Endothelial cell of umbilical vein (primary cell): ENCODE measurements around the gene COLGALT1. TPM values are rescaled to one million over a fixed set of nuclear protein-coding genes. Genes with fewer than 3 reads are reported as not detected.

ENCODE experiments used
- BruUV-seq: library from RNA; stranded (reverse); fragments of 400-500 nt; replicated peaks from 2 replicates; lab custom pipeline; 2021; lab: Mats Ljungman, UMichigan
- CTCF ChIA-PET: fragments of 300-600, 350-600 bp; sonication (Branson Sonifier 250); formaldehyde crosslinking; loops from one replicate; lab custom pipeline; 2021; ENCODE audit warnings: antibody characterized with exemption, inconsistent platforms; lab: Charles Lee
- POLR2A ChIA-PET: fragments of 300-600, 350-600 bp; sonication (Branson Sonifier 250); formaldehyde crosslinking; loops from one replicate; lab custom pipeline; 2021; ENCODE audit warnings: antibody characterized with exemption, inconsistent platforms; lab: Charles Lee
- DNase-seq: peaks from one replicate; pipeline ENCODE4 v3.0.0-alpha.2; 2011; ENCODE audit warnings: low read depth, low spot score
- FAIRE-seq: peaks from 2 replicates; lab custom pipeline; 2011; peaks lifted over from hg19 to GRCh38; lab: Jason Lieb, UNC
- H2AFZ ChIP-seq: 2 replicates; pipeline ENCODE4 v1.6.0; 2012; ENCODE audit warnings: low read depth, low read length, control low read depth, inconsistent platforms
- H3K27ac ChIP-seq: 2 replicates; pipeline ENCODE4 v1.5.1; 2011; ENCODE audit warnings: low read depth, mild to moderate bottlenecking, control low read depth, low read length, moderate library complexity; ENCODE audit not compliant: insufficient read depth
- H3K27me3 ChIP-seq, 2 experiments: 2 replicates each; pipeline versions ENCODE4 v1.6.0 to v1.6.1; 2011; ENCODE audit warnings: low read length in 2 of 2, mixed read lengths in 1 of 2; ENCODE audit not compliant: control insufficient read depth in 2 of 2, insufficient read depth in 2 of 2
- H3K36me3 ChIP-seq, 2 experiments: 2 replicates in 1 of 2; 3 replicates in 1 of 2; pipeline ENCODE4 v1.5.1; 2011; ENCODE audit warnings: low read length in 2 of 2, mild to moderate bottlenecking in 1 of 2, moderate library complexity in 1 of 2; ENCODE audit not compliant: control insufficient read depth in 2 of 2, insufficient read depth in 2 of 2; ENCODE audit errors: extremely low read depth in 1 of 2
- H3K4me1 ChIP-seq: 3 replicates; pipeline ENCODE4 v1.5.1; 2011; ENCODE audit warnings: mild to moderate bottlenecking, low read length; ENCODE audit not compliant: control insufficient read depth, insufficient read depth; ENCODE audit errors: extremely low read depth
- H3K4me2 ChIP-seq: 2 replicates; pipeline ENCODE4 v1.6.1; 2011; ENCODE audit warnings: low read length, control low read depth, mixed read lengths; ENCODE audit not compliant: insufficient read depth
- H3K4me3 ChIP-seq, 3 experiments: fragments of 200-600 bp in 1 of 3; sonication (generic), shearing (Covaris generic) in 1 of 3; replicated peaks in 1 of 3; 2 replicates each; pipeline ENCODE4 v1.5.1; 2011 to 2016; ENCODE audit warnings: control low read depth in 3 of 3, low read length in 3 of 3, mild to moderate bottlenecking in 2 of 3, inconsistent platforms in 1 of 3, low read depth in 1 of 3, moderate library complexity in 1 of 3; ENCODE audit not compliant: insufficient read depth in 1 of 3
- H3K79me2 ChIP-seq: 2 replicates; pipeline ENCODE4 v1.6.0; 2012; ENCODE audit warnings: low read length, inconsistent platforms; ENCODE audit not compliant: control insufficient read depth, insufficient read depth
- H3K9ac ChIP-seq: replicated peaks from 2 replicates; pipeline ENCODE3; 2011; ENCODE audit warnings: low read length, control low read depth; ENCODE audit not compliant: insufficient read depth; ENCODE audit errors: extremely low read depth
- H3K9me1 ChIP-seq: replicated peaks from 3 replicates; pipeline ENCODE4 v1.6.0; 2011; ENCODE audit warnings: mild to moderate bottlenecking, low read length; ENCODE audit not compliant: control insufficient read depth, insufficient read depth; ENCODE audit errors: extremely low read depth
- H3K9me3 ChIP-seq: replicated peaks from 2 replicates; pipeline ENCODE4 v1.5.1; 2012; ENCODE audit warnings: low read length, inconsistent platforms; ENCODE audit not compliant: control insufficient read depth, insufficient read depth
- H4K20me1 ChIP-seq: replicated peaks from 2 replicates; pipeline ENCODE3; 2011; ENCODE audit warnings: mild to moderate bottlenecking, low read length; ENCODE audit not compliant: control insufficient read depth, insufficient read depth; ENCODE audit errors: extremely low read depth
- EZH2 ChIP-seq: IDR thresholded peaks from 2 replicates; pipeline ENCODE4 v1.6.1; 2012; ENCODE audit warnings: borderline replicate concordance, low read depth, mild to moderate bottlenecking, moderate library complexity, low read length, inconsistent platforms; ENCODE audit not compliant: severe bottlenecking
- FOS ChIP-seq: IDR thresholded peaks from 2 replicates; pipeline ENCODE4 v1.6.1; 2011; ENCODE audit warnings: mild to moderate bottlenecking, low read length, moderate library complexity, borderline replicate concordance; ENCODE audit not compliant: insufficient read depth
- GATA2 ChIP-seq: IDR thresholded peaks from 2 replicates; pipeline ENCODE4 v1.7.0; 2011; ENCODE audit warnings: low read depth, mild to moderate bottlenecking, moderate library complexity, mixed read lengths, low read length; ENCODE audit not compliant: insufficient read length, insufficient read depth
- JUN ChIP-seq: IDR thresholded peaks from 2 replicates; pipeline ENCODE4 v1.6.1; 2011; ENCODE audit warnings: borderline replicate concordance, low read depth; ENCODE audit not compliant: insufficient read length, insufficient read depth
- MAX ChIP-seq: IDR thresholded peaks from 2 replicates; pipeline ENCODE4 v1.6.1; 2011; ENCODE audit not compliant: insufficient read depth, insufficient read length
- MYC ChIP-seq: IDR thresholded peaks from one replicate; pipeline ENCODE4 v1.6.1; 2011; ENCODE audit warnings: mild to moderate bottlenecking, low read depth, low read length
- POLR2A ChIP-seq: IDR thresholded peaks from 2 replicates; pipeline ENCODE4 v1.6.1; 2012; ENCODE audit warnings: low read depth, mild to moderate bottlenecking, control low read depth, low read length
- POLR2AphosphoS5 ChIP-seq: IDR thresholded peaks from 2 replicates; pipeline ENCODE4 v1.6.1; 2012; ENCODE audit warnings: low read depth, mild to moderate bottlenecking, control low read depth, low read length, moderate library complexity; ENCODE audit not compliant: insufficient read depth
- dilution Hi-C: fragments of 300-500 bp; cut with MboI; formaldehyde crosslinking; loops from one replicate; pipeline ENCODE4 v1.15.0; 2019; ENCODE audit warnings: low sequenced_read_pairs; ENCODE audit not compliant: extremely low pct_ligation_motif_present
- intact Hi-C: fragments of 100-400 bp; cut with micrococcal nuclease; formaldehyde crosslinking; loops from one replicate; pipeline ENCODE4 v1.10.0; 2022
- polyA plus RNA-seq, 4 experiments: library from polyadenylated mRNA; depleted of rRNA in 3 of 4; stranded (reverse) in 3 of 4; unstranded in 1 of 4; fragments of >200 nt; gene quantifications; 2 replicates each; pipeline versions ENCODE4 v1.2.1 to v1.2.3, GENCODE V29; 2011 to 2012; ENCODE audit warnings: missing spikeins in 1 of 4
- total RNA-seq: library from RNA; stranded (reverse); gene quantifications from 2 replicates; pipeline ENCODE4 v1.2.3, GENCODE V29; 2021
- TF ChIP-seq, protein P1 (sequence below), 2 donors: IDR thresholded peaks; 1 replicate in 1 of 2; 2 replicates in 1 of 2; pipeline ENCODE4 v1.5.1; 2011; ENCODE audit warnings: low read length in 2 of 2, mild to moderate bottlenecking in 2 of 2, moderate library complexity in 2 of 2, control low read depth in 1 of 2, inconsistent platforms in 1 of 2, low read depth in 1 of 2; ENCODE audit not compliant: insufficient read depth in 1 of 2; ENCODE audit errors: extremely low read depth in 1 of 2

The COLGALT1 gene
- total and polyA plus RNA-seq, 2 donors (not counting 3 experiments of a cell fraction or from before 2014, with no cell fraction given) = 263 to 355 TPM

DNA sequence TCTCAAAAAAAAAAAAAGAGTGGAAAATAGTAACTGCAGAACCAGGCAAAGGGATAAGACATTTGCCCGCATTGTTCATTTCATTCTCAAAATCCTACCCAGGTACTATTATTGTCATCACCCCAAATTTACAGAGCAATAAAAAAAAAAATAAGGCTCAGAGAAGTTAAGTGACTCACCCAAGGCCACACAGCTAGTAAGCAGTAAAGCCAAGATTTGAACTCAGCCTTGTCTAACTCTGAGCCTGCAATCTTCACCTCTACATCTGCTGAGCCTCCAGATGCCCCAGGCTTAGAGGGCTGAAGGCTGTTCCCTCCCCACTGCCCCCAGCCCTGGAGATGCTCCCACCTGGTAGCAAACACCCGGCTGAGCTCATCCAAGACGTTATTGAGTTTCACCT lies 71.7 kb downstream of the COLGALT1 start:
- TF ChIP-seq POLR2A (no peak), EZH2 (no peak), MAX (no peak), POLR2AphosphoS5 (no peak), GATA2 (no peak), FOS (no peak), JUN (no peak), MYC (no peak)
- TF ChIP-seq, protein P1, sequence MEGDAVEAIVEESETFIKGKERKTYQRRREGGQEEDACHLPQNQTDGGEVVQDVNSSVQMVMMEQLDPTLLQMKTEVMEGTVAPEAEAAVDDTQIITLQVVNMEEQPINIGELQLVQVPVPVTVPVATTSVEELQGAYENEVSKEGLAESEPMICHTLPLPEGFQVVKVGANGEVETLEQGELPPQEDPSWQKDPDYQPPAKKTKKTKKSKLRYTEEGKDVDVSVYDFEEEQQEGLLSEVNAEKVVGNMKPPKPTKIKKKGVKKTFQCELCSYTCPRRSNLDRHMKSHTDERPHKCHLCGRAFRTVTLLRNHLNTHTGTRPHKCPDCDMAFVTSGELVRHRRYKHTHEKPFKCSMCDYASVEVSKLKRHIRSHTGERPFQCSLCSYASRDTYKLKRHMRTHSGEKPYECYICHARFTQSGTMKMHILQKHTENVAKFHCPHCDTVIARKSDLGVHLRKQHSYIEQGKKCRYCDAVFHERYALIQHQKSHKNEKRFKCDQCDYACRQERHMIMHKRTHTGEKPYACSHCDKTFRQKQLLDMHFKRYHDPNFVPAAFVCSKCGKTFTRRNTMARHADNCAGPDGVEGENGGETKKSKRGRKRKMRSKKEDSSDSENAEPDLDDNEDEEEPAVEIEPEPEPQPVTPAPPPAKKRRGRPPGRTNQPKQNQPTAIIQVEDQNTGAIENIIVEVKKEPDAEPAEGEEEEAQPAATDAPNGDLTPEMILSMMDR (IDR thresholded peaks at IDR 0.05; ENCODE audit: extremely low read depth in 1 of 2, insufficient read depth in 1 of 2, low read depth in 1 of 2, low read length in 2 of 2) = no peak
- no peak overlapping the region for H3K4me3 ChIP-seq
- no peak for DNase-seq
- H3K4me2 ChIP-seq = no peak overlapping the region
- no peak for FAIRE-seq
- no peak overlapping the region for H3K9ac ChIP-seq
- no peaks in the 10 kb centered on the region for H3K79me2 ChIP-seq
- H3K36me3 ChIP-seq = no peaks in the 10 kb centered on the region
- intact Hi-C loops = no loop called here
- dilution Hi-C loops = no loop called here
- ChIA-PET CTCF (interaction anchor here (0.9 kb wide), 1 partner anchor 11 kb away, joined by 3 read pairs; no protein-coding TSS in a partner anchor), POLR2A (no interaction called here)
- no peak overlapping the region for H2AFZ ChIP-seq
- no peaks in the 10 kb centered on the region for H4K20me1 ChIP-seq
- no TSS peak for BruUV-seq
- no peaks in the 10 kb centered on the region for H3K9me3 ChIP-seq
- H3K27me3 ChIP-seq = no peaks in the 10 kb centered on the region
- no peaks in the 10 kb centered on the region for H3K9me1 ChIP-seq
- H3K27ac ChIP-seq = no peak overlapping the region
- H3K4me1 ChIP-seq = no peaks in the 10 kb centered on the region
